ENCODE data around the gene COL4A6. TPM values are rescaled to one million over a fixed set of nuclear protein-coding genes. Genes with fewer than 3 reads are reported as not detected.

COL4A6 gene
- total RNA-seq, 1 experiment from 2014 or later, result 0.46 TPM

DNA sequence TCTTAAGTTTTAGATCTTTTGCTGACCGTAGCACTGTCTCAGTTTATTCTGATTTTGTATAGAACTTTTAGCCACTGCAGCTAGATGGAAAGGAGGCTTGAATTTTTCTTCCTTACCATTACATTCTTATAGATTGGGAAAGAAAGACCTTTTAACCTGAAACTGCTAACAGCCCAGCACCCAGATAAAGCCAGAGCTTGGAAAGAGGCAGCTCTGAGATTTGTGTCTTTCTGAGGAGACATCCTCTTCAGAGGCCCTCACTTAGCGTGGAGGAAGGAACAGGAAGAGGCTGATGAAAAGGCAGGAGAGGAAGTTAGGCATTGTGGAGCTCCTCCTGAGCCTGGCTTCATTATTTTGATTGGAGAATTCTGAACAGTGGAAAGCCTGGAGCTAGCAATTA lies 311.6 kb downstream of the COL4A6 start:
- no peaks in the 10 kb centered on the region for H3K27me3 ChIP-seq
- H3K4me3 ChIP-seq, result no peak overlapping the region
- no peaks in the 10 kb centered on the region for H3K9me3 ChIP-seq
- no peaks in the 10 kb centered on the region for H3K36me3 ChIP-seq
- DNase-seq, result no peak

DNA sequence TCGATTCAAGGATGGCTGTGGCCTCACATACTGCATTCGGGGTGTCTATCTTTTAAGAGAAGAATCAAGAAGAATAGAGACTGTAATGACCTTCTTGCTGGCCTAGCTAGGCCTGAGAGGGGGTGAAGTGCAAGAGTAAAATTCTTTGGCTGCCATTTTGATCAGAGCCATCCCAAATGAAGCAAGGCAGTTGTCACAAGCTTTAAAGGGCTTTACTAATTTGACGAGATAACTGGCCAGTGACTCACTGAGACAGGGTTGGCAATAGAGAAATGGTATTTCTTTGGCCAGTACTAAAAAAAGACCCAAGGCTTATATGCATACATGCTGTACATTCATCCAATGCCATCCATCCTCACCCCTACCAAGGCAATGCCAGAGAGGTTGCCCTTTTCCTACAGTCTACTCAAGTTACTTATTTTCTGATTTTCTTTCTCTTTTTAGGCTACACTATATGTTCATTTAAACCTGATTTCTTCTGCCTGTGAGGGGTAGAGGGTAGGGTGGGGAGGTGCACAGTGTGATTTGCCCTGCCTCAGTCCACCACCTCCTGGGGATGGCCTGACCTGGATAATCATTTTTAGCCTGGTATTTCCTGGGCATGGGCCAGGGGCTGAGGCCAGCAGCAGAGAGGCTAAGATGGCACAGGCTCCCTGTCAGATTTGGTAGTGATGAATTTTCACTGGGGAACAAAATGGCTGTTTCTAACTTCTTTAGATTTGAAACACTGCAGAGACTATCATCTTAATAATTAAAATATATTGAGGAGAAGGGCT lies 314.4 kb downstream of the COL4A6 start:
- no peak for DNase-seq
- Histone ChIP-seq H3K36me3 (no peaks in the 10 kb centered on the region), H3K4me3 (no peak overlapping the region), H3K9me3 (no peaks in the 10 kb centered on the region), H3K27me3 (no peaks in the 10 kb centered on the region)

- H3K4me3 ChIP-seq, result no peak overlapping the region
- no peaks in the 10 kb centered on the region for H3K27me3 ChIP-seq
- no peaks in the 10 kb centered on the region for H3K9me3 ChIP-seq
- DNase-seq, result no peak
- H3K36me3 ChIP-seq, result no peaks in the 10 kb centered on the region
These were observed 315.5 kb downstream of the COL4A6 start for GRCh38 chrX:108122748-108123147.

DNA sequence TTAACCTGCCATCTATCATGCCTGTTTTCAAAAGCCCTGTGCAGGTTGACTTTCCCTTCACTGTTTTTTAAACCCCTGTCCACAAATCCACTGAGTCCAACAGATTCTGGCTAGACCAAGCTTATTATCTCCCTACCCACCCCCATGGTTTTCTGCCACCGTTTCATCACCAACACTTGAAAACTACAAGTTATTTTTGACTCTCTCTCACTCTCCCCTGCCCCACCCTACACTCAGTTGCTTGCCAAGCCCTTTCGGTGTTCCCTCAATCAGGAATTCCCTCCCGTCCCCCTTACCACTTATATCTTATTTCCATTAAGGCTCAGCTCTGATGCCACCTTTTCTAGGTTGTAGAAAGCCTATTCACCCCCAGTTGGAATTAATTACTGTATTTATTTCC lies 316.9 kb downstream of the COL4A6 start:
- H3K27me3 ChIP-seq, result no peaks in the 10 kb centered on the region
- H3K36me3 ChIP-seq, result no peaks in the 10 kb centered on the region
- DNase-seq, result no peak
- no peaks in the 10 kb centered on the region for H3K9me3 ChIP-seq
- H3K4me3 ChIP-seq, result no peak overlapping the region

DNA sequence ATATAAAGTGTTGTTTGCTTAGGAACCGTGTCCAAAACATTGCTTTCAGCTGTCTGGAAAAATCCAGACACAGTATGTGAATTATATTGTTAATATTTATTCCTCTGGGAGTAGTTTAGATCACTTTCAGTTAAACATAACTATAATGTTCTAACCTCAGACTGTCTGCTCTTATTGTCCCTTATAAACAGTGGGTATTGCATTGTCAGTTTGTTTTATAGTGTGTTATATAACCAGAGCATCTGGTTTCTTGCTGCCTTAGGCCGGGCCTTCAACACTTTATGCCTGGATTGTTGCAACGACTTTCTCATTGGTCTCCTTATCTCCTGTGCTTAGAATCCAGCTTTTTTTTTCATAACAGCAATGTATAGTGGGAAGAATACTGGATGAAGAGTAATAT lies 320.2 kb downstream of the COL4A6 start:
- Histone ChIP-seq H3K36me3 (no peaks in the 10 kb centered on the region), H3K4me3 (no peak overlapping the region), H3K27me3 (no peaks in the 10 kb centered on the region), H3K9me3 (no peaks in the 10 kb centered on the region)
- no peak for DNase-seq

DNA sequence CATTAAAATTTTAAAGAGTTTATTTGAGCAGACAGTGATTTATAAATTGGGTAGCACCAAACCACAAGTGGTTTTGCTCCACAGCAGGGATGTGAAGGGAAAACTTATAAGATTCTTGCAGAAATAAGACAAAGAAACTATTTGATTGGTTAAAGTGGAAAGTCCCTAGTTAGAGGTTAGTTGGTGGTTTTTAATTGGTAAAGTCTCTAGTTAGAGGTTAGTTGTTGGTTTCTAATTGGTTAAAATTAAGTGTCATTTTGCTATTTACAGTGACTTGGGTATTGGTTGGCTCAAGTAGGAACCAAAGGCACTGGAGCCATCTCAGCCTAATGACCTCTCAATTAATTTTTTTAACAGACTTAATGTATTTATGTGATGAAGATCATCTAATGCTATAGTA lies 323.7 kb downstream of the COL4A6 start:
- H3K36me3 ChIP-seq, result no peaks in the 10 kb centered on the region
- no peak for DNase-seq
- H3K4me3 ChIP-seq, result no peak overlapping the region
- H3K27me3 ChIP-seq, result no peaks in the 10 kb centered on the region
- no peaks in the 10 kb centered on the region for H3K9me3 ChIP-seq

Other genes starting within 250 kb of the COL4A6 start
- 6.3 and 25.6 TPM in 2 replicates for gene COL4A5, start 1.4 kb upstream of the COL4A6 start, total RNA-seq (2014; rRNA removed; shearing (Covaris generic); ENCODE audit: low replicate concordance)